Liver (tissue), 9 donors: Measurements from ENCODE around the gene MTERF4. TPM values are rescaled to one million over a fixed set of nuclear protein-coding genes. Genes with fewer than 3 reads are reported as not detected.
"Not testable (repeated sequence)": the region's sequence is repeated elsewhere in the genome, so short reads cannot be mapped to it uniquely, and the experiment has no call there.

ENCODE experiments used
- DNase-seq: peaks from one replicate; pipeline ENCODE4 v3.0.0-alpha.2; 2017; ENCODE audit warnings: low spot score
- H3K27ac ChIP-seq, 2 donors: one replicate each; pipeline ENCODE4 v1.7.0; 2013; ENCODE audit warnings: inconsistent platforms in 2 of 2, low read length in 2 of 2, control low read depth in 1 of 2, low read depth in 1 of 2, mild to moderate bottlenecking in 1 of 2
- H3K27me3 ChIP-seq, 4 donors: one replicate each; pipeline versions ENCODE4 v1.6.1 to v1.7.0; 2013; ENCODE audit warnings: low read length in 3 of 4, inconsistent platforms in 1 of 4, mild to moderate bottlenecking in 1 of 4, moderate library complexity in 1 of 4; ENCODE audit not compliant: control insufficient read depth in 4 of 4, insufficient read depth in 4 of 4
- H3K36me3 ChIP-seq, 4 donors: one replicate each; pipeline versions ENCODE4 v1.6.1 to v1.7.0; 2013; ENCODE audit warnings: low read length in 3 of 4, mild to moderate bottlenecking in 3 of 4, low read depth in 1 of 4, moderate library complexity in 1 of 4; ENCODE audit not compliant: control insufficient read depth in 4 of 4, insufficient read depth in 3 of 4
- H3K4me1 ChIP-seq, 4 donors: one replicate each; pipeline versions ENCODE4 v1.6.1 to v1.7.0; 2013; ENCODE audit warnings: low read length in 3 of 4, mild to moderate bottlenecking in 3 of 4, moderate library complexity in 1 of 4; ENCODE audit not compliant: control insufficient read depth in 4 of 4, insufficient read depth in 4 of 4
- H3K4me3 ChIP-seq, 3 donors: one replicate each; pipeline versions ENCODE4 v1.6.1 to v1.7.0; 2013; ENCODE audit warnings: low read length in 3 of 3, control low read depth in 1 of 3, low read depth in 1 of 3, mild to moderate bottlenecking in 1 of 3
- H3K9ac ChIP-seq, 2 donors: one replicate each; pipeline ENCODE4 v1.7.0; 2013; ENCODE audit warnings: low read length in 2 of 2, mild to moderate bottlenecking in 2 of 2, moderate library complexity in 2 of 2, control low read depth in 1 of 2, low read depth in 1 of 2
- H3K9me3 ChIP-seq, 4 donors: one replicate each; pipeline versions ENCODE4 v1.6.1 to v1.7.0; 2013; ENCODE audit warnings: low read length in 3 of 4; ENCODE audit not compliant: control insufficient read depth in 4 of 4
- EGR1 ChIP-seq, 2 donors: IDR thresholded peaks; 2 replicates each; pipeline ENCODE4 v1.6.1; 2016 to 2018; ENCODE audit warnings: antibody characterized with exemption in 2 of 2, low read depth in 2 of 2
- FOXA1 ChIP-seq: IDR thresholded peaks from 2 replicates; pipeline ENCODE4 v1.6.1; 2016; ENCODE audit warnings: antibody characterized with exemption
- FOXA2 ChIP-seq: IDR thresholded peaks from 2 replicates; pipeline ENCODE4 v1.6.1; 2016; ENCODE audit warnings: antibody characterized with exemption
- GABPA ChIP-seq, 2 donors: IDR thresholded peaks in 1 of 2; conservative IDR thresholded peaks in 1 of 2; 2 replicates each; pipeline ENCODE4 v1.6.1; 2016; ENCODE audit warnings: antibody characterized with exemption in 2 of 2, mild to moderate bottlenecking in 1 of 2, moderate library complexity in 1 of 2
- HNF4A ChIP-seq, 2 donors: conservative IDR thresholded peaks; 2 replicates each; pipeline ENCODE4 v1.6.1; 2016; ENCODE audit warnings: antibody characterized with exemption in 2 of 2, mild to moderate bottlenecking in 2 of 2
- HNF4G ChIP-seq: IDR thresholded peaks from 2 replicates; pipeline ENCODE4 v1.6.1; 2016; ENCODE audit warnings: antibody characterized with exemption
- JUND ChIP-seq, 2 donors: IDR thresholded peaks; 2 replicates each; pipeline ENCODE4 v1.6.1; 2016; ENCODE audit warnings: antibody characterized with exemption in 2 of 2
- NR2F2 ChIP-seq: IDR thresholded peaks from 2 replicates; pipeline ENCODE4 v1.6.1; 2016; ENCODE audit warnings: antibody characterized with exemption
- RAD21 ChIP-seq, 2 donors: IDR thresholded peaks; 2 replicates each; pipeline ENCODE4 v1.6.1; 2016; ENCODE audit warnings: antibody characterized with exemption in 2 of 2, mild to moderate bottlenecking in 2 of 2
- RXRA ChIP-seq, 2 donors: IDR thresholded peaks; 2 replicates each; pipeline ENCODE4 v1.6.1; 2017 to 2018; ENCODE audit warnings: antibody characterized with exemption in 2 of 2, mild to moderate bottlenecking in 1 of 2
- SP1 ChIP-seq: IDR thresholded peaks from 2 replicates; pipeline ENCODE4 v1.6.1; 2018; ENCODE audit warnings: antibody characterized with exemption, mild to moderate bottlenecking
- TAF1 ChIP-seq: conservative IDR thresholded peaks from 2 replicates; pipeline ENCODE4 v1.6.1; 2016; ENCODE audit warnings: antibody characterized with exemption, mild to moderate bottlenecking
- YY1 ChIP-seq: IDR thresholded peaks from 2 replicates; pipeline ENCODE4 v1.6.1; 2016; ENCODE audit warnings: antibody characterized with exemption, mild to moderate bottlenecking
- WGBS: extraction: QIAGEN DNeasy Blood & Tissue Kit; methylation state at CpG from one replicate; pipeline ENCODE4 v1.1.7; 2013; 5-methylcytosine and 5-hydroxymethylcytosine counted together
- polyA plus RNA-seq, 2 donors: library from polyadenylated mRNA; stranded (reverse) in 1 of 2; unstranded in 1 of 2; fragments of 200-250 nt in 1 of 2; fragments of >200 nt in 1 of 2; fragmentation: Nextera tagmentation in 1 of 2; extraction: Ambion mirVana in 1 of 2; gene quantifications; one replicate each; pipeline versions ENCODE4 v1.2.1 to v1.2.3, GENCODE V29; 2013 to 2015
- total RNA-seq, 2 donors: library from RNA; depleted of rRNA; stranded (reverse); fragments of >200 nt; gene quantifications; one replicate each; pipeline ENCODE4 v1.2.3, GENCODE V29; 2014
- TF ChIP-seq, protein P1 (sequence below): fragments of 150-350 bp; IDR thresholded peaks from 2 replicates; pipeline ENCODE4 v1.5.1; 2017; ENCODE audit warnings: improper control_type of control experiment, low read depth, low read length; ENCODE audit not compliant: missing input control
- TF ChIP-seq, protein P2 (sequence below): IDR thresholded peaks from 2 replicates; pipeline ENCODE4 v1.6.1; 2016; ENCODE audit warnings: antibody characterized with exemption
- TF ChIP-seq, protein P3 (sequence below): IDR thresholded peaks from 2 replicates; pipeline ENCODE4 v1.6.1; 2016; ENCODE audit warnings: antibody characterized with exemption
- TF ChIP-seq, protein P4 (sequence below): IDR thresholded peaks from 2 replicates; pipeline ENCODE4 v1.6.1; 2016; ENCODE audit warnings: antibody characterized with exemption
- TF ChIP-seq, protein P5 (sequence below): IDR thresholded peaks from 2 replicates; pipeline ENCODE4 v1.6.1; 2016; ENCODE audit warnings: antibody characterized with exemption, mild to moderate bottlenecking
- donor health status: healthy.
- donor health status: healthy.
- donor health status: healthy.
- donor health status: healthy.
- donor health status: healthy.

MTERF4 gene
- total and polyA plus RNA-seq, 4 donors: 13.3 to 36.7 (median 20.3) TPM

DNA sequence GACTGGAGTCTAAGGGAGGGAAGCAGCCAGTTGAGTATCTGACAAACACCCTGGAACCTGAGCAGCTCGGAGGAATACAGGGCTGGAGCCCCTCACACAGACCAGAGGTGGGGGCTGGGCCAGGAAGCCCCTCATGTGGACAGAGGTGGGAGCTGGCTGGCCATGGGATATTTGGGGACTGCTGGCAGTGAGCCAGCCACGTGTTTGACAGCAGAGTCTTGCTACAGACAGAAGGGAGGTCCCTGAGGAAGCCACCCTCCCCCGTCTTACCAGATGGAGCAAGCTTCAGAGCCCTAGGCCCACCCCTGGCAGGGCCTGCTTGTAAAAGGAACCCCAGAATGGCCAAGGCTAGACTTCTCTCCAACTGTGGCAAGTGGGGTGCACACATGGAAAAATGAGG, 3.6 kb upstream of the MTERF4 start:
- Histone ChIP-seq H3K4me1 (peaks cover 0 to 19% (median 16%) of the 10 kb centered on the region in 4 donors), H3K27ac (no peak overlapping the region)

DNA sequence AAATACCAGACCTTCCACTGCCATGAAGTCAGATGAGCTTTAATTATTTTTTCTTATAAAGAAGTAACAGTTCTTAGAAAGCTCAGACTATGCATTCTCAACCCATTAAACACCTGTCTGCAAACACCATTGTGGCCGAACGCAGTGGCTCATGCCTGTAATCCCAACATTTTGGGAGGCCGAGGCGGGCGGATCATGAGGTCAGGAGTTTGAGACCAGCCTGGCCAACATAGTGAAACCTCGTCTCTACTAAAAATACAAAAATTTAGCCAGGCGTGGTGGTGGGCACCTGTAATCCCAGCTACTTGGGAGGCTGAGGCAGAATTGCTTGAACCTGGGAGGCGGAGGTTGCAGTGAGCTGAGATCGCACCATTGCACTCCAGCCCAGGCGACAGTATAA, 2.5 kb upstream of the MTERF4 start:
- H3K9me3 ChIP-seq, H3K9ac ChIP-seq, H3K27me3 ChIP-seq, DNase-seq, H3K4me3 ChIP-seq, H3K36me3 ChIP-seq, H3K27ac ChIP-seq: not testable (repeated sequence)
- WGBS: 98% methylated on average over 10 of the region's 10 CpGs
- H3K4me1 ChIP-seq: peaks cover 0 to 22% (median 16%) of the 10 kb centered on the region in 4 donors

More for the DNA sequence above, 3.6 kb upstream of the MTERF4 start:
- DNase-seq: no peak
- Histone ChIP-seq H3K36me3 (no peaks in the 10 kb centered on the region), H3K27me3 (no peaks in the 10 kb centered on the region), H3K9me3 (no peaks in the 10 kb centered on the region), H3K9ac (no peak overlapping the region), H3K4me3 (no peak overlapping the region)
- WGBS: 65% methylated on average over 3 of the region's 3 CpGs
- TF ChIP-seq EGR1 (IDR thresholded peaks at IDR 0.05; ENCODE audit: low read depth in 2 of 2): no peak
- TF ChIP-seq RXRA (IDR thresholded peaks at IDR 0.05): no peak
- TF ChIP-seq GABPA (IDR thresholded peaks at IDR 0.05 in 1 of 2, conservative IDR thresholded peaks at IDR 0.05 in 1 of 2): no peak
- no peak for TF ChIP-seq FOXA2
- TF ChIP-seq, protein P1, sequence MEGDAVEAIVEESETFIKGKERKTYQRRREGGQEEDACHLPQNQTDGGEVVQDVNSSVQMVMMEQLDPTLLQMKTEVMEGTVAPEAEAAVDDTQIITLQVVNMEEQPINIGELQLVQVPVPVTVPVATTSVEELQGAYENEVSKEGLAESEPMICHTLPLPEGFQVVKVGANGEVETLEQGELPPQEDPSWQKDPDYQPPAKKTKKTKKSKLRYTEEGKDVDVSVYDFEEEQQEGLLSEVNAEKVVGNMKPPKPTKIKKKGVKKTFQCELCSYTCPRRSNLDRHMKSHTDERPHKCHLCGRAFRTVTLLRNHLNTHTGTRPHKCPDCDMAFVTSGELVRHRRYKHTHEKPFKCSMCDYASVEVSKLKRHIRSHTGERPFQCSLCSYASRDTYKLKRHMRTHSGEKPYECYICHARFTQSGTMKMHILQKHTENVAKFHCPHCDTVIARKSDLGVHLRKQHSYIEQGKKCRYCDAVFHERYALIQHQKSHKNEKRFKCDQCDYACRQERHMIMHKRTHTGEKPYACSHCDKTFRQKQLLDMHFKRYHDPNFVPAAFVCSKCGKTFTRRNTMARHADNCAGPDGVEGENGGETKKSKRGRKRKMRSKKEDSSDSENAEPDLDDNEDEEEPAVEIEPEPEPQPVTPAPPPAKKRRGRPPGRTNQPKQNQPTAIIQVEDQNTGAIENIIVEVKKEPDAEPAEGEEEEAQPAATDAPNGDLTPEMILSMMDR: no peak
- no peak for TF ChIP-seq JUND (IDR thresholded peaks at IDR 0.05)
- no peak for TF ChIP-seq NR2F2
- no peak for TF ChIP-seq YY1
- TF ChIP-seq, protein P2, sequence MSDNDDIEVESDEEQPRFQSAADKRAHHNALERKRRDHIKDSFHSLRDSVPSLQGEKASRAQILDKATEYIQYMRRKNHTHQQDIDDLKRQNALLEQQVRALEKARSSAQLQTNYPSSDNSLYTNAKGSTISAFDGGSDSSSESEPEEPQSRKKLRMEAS: no peak
- TF ChIP-seq, protein P3, sequence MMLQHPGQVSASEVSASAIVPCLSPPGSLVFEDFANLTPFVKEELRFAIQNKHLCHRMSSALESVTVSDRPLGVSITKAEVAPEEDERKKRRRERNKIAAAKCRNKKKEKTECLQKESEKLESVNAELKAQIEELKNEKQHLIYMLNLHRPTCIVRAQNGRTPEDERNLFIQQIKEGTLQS: no peak
- TF ChIP-seq SP1: no peak
- TF ChIP-seq, protein P4, sequence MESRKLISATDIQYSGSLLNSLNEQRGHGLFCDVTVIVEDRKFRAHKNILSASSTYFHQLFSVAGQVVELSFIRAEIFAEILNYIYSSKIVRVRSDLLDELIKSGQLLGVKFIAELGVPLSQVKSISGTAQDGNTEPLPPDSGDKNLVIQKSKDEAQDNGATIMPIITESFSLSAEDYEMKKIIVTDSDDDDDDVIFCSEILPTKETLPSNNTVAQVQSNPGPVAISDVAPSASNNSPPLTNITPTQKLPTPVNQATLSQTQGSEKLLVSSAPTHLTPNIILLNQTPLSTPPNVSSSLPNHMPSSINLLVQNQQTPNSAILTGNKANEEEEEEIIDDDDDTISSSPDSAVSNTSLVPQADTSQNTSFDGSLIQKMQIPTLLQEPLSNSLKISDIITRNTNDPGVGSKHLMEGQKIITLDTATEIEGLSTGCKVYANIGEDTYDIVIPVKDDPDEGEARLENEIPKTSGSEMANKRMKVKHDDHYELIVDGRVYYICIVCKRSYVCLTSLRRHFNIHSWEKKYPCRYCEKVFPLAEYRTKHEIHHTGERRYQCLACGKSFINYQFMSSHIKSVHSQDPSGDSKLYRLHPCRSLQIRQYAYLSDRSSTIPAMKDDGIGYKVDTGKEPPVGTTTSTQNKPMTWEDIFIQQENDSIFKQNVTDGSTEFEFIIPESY: no peak
- TF ChIP-seq, protein P5, sequence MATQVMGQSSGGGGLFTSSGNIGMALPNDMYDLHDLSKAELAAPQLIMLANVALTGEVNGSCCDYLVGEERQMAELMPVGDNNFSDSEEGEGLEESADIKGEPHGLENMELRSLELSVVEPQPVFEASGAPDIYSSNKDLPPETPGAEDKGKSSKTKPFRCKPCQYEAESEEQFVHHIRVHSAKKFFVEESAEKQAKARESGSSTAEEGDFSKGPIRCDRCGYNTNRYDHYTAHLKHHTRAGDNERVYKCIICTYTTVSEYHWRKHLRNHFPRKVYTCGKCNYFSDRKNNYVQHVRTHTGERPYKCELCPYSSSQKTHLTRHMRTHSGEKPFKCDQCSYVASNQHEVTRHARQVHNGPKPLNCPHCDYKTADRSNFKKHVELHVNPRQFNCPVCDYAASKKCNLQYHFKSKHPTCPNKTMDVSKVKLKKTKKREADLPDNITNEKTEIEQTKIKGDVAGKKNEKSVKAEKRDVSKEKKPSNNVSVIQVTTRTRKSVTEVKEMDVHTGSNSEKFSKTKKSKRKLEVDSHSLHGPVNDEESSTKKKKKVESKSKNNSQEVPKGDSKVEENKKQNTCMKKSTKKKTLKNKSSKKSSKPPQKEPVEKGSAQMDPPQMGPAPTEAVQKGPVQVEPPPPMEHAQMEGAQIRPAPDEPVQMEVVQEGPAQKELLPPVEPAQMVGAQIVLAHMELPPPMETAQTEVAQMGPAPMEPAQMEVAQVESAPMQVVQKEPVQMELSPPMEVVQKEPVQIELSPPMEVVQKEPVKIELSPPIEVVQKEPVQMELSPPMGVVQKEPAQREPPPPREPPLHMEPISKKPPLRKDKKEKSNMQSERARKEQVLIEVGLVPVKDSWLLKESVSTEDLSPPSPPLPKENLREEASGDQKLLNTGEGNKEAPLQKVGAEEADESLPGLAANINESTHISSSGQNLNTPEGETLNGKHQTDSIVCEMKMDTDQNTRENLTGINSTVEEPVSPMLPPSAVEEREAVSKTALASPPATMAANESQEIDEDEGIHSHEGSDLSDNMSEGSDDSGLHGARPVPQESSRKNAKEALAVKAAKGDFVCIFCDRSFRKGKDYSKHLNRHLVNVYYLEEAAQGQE: no peak
- no peak for TF ChIP-seq FOXA1
- no peak for TF ChIP-seq HNF4A (conservative IDR thresholded peaks at IDR 0.05)
- TF ChIP-seq RAD21 (IDR thresholded peaks at IDR 0.05): no peak
- no peak for TF ChIP-seq HNF4G
- no peak for TF ChIP-seq TAF1
